ENCODE data around the gene DAPK1. TPM values are rescaled to one million over a fixed set of nuclear protein-coding genes. Genes with fewer than 3 reads are reported as not detected.

DAPK1 gene
- total and polyA plus RNA-seq, 8 donors: 9.0 to 88.7 (median 50.7) TPM

DNA sequence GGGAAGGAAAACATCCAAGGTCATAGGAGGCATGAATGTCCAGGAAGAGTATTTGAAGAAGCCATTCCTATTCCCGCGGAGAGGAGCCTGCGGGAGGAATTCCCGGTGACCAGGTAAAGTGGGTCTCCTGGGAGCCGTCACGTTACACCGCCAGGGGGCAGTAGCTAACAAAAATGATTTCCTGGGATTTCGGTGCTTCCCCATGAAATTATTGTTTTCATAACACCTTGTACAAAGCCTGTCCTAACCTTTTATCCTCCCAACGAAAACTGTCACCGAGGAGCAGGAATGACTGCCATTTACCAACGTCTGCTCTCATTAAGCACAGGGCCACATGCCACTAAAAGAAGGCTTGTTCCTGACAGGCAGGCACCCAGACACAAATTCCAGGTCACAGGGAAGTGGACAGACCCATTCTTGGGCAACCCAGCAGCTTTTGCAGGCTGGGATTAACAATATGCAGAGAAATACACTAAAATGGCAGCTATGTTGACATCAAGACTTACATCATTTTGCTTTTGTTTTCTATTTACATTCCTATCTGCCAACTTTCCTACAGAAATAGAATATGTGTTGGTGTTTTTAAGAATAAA lies 187.1 kb downstream of the DAPK1 start:
- DNase-seq: peak; percentile 59 to 73
- TF ChIP-seq, protein P1, sequence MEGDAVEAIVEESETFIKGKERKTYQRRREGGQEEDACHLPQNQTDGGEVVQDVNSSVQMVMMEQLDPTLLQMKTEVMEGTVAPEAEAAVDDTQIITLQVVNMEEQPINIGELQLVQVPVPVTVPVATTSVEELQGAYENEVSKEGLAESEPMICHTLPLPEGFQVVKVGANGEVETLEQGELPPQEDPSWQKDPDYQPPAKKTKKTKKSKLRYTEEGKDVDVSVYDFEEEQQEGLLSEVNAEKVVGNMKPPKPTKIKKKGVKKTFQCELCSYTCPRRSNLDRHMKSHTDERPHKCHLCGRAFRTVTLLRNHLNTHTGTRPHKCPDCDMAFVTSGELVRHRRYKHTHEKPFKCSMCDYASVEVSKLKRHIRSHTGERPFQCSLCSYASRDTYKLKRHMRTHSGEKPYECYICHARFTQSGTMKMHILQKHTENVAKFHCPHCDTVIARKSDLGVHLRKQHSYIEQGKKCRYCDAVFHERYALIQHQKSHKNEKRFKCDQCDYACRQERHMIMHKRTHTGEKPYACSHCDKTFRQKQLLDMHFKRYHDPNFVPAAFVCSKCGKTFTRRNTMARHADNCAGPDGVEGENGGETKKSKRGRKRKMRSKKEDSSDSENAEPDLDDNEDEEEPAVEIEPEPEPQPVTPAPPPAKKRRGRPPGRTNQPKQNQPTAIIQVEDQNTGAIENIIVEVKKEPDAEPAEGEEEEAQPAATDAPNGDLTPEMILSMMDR (IDR thresholded peaks at IDR 0.05): peak in 5 of 7 experiments; percentile 11 to 73 (median 58)
- TF ChIP-seq POLR2A (IDR thresholded peaks at IDR 0.05) (no peak), POLR2AphosphoS5 (IDR thresholded peaks at IDR 0.05) (no peak), EP300 (IDR thresholded peaks at IDR 0.05) (no peak)
- Histone ChIP-seq H3K27ac (peak overlapping the region in 2 of 5 donors; percentile 24 to 34), H3K27me3 (no peaks in the 10 kb centered on the region), H3K4me1 (peaks cover 0 to 23% (median 7%) of the 10 kb centered on the region in 4 donors), H3K4me3 (no peak overlapping the region), H3K36me3 (peaks cover 6 to 54% (median 49%) of the 10 kb centered on the region in 4 donors), H3K9me3 (no peaks in the 10 kb centered on the region)
- intact Hi-C loops (cut with DNase I; ENCODE audit: low total_unique reads): loop anchor here (10.0 kb wide), 1 partner anchor 130 kb away; no protein-coding TSS in a partner anchor
- 36 to 55% (median 38%) methylated on average over 10 to 11 of the region's 11 CpGs for WGBS, 5 donors

DNA sequence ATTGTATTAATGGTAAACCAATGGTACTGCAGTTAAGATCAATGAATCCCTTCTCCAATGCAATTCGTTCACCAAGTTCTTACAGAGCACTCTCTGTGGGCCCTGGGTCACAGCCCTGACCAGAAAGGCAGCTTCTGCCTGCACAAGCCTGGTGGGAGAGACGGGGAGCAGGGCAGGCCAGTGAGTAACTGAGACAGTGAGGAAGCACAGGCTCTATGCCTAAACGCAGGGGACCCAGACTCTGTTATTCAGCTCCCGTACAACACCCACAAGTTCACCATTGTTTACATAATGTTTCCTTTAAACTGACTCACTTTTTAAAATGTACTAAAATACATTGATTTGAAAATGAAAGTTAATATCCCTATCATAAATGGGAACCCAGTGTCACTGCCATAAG lies 187.8 kb downstream of the DAPK1 start:
- no peak for DNase-seq
- H3K36me3 ChIP-seq: peaks cover 6 to 52% (median 47%) of the 10 kb centered on the region in 4 donors
- H3K27ac ChIP-seq: peak overlapping the region in 3 of 5 donors; percentile 10 to 24 (median 10)
- no peak overlapping the region for H3K4me3 ChIP-seq
- H3K4me1 ChIP-seq: peaks cover 0 to 23% (median 7%) of the 10 kb centered on the region in 4 donors
- no peaks in the 10 kb centered on the region for H3K27me3 ChIP-seq
- intact Hi-C loops (cut with DNase I; ENCODE audit: low total_unique reads): loop anchor here (10.0 kb wide), 1 partner anchor 129 kb away; no protein-coding TSS in a partner anchor
- TF ChIP-seq POLR2AphosphoS5 (IDR thresholded peaks at IDR 0.05): no peak
- no peak for TF ChIP-seq EP300 (IDR thresholded peaks at IDR 0.05)
- no peak for TF ChIP-seq POLR2A (IDR thresholded peaks at IDR 0.05)
- TF ChIP-seq, protein P1 (IDR thresholded peaks at IDR 0.05): no peak
- 57 to 69% (median 68%) methylated on average over 4 of the region's 4 CpGs for WGBS, 5 donors
- no peaks in the 10 kb centered on the region for H3K9me3 ChIP-seq

DNA sequence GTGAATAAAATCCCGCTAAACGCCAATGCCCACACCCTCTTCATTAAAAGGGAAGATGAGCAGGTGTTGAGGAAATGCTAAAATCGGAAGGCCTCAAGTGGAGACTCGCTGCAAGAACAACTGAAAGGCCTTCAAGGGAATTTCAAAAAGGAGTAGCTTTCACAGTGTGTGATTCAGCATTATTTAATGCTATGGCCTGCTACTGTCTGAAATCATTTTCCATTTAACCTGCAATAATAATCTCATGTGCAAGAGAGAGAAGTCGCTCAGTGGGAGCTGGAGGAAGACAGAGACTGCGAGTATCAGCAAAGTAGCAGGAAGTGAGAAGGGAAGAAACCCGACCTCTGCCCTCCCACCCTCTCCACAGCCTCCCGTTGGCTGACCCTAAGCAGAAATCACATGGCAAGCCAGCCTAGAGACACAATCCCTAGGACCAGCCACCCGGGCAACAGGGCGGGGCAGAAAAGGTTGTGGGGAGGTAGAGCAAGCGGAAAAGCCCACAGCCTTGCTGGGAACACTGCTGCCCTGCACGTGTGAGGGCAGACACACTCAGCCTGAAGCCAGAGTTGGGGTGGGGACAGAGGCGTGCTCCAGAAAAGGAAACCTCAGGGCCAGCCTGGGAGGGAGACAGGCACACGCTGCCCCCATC lies 188.3 kb downstream of the DAPK1 start:
- Histone ChIP-seq H3K27ac (peak overlapping the region in 3 of 5 donors; percentile 3 to 32 (median 10)), H3K27me3 (no peaks in the 10 kb centered on the region), H3K4me1 (peaks cover 0 to 23% (median 7%) of the 10 kb centered on the region in 4 donors), H3K36me3 (peaks cover 6 to 50% (median 43%) of the 10 kb centered on the region in 4 donors), H3K9me3 (no peaks in the 10 kb centered on the region), H3K4me3 (no peak overlapping the region)
- TF ChIP-seq, protein P1 (IDR thresholded peaks at IDR 0.05): no peak
- WGBS, 5 donors: 56 to 71% (median 64%) methylated on average over 13 to 14 of the region's 14 CpGs
- intact Hi-C loops (cut with DNase I; ENCODE audit: low total_unique reads): loop anchor here (10.0 kb wide), 1 partner anchor 129 kb away; no protein-coding TSS in a partner anchor
- peak in 1 of 2 donors; percentile 34 for DNase-seq

DNA sequence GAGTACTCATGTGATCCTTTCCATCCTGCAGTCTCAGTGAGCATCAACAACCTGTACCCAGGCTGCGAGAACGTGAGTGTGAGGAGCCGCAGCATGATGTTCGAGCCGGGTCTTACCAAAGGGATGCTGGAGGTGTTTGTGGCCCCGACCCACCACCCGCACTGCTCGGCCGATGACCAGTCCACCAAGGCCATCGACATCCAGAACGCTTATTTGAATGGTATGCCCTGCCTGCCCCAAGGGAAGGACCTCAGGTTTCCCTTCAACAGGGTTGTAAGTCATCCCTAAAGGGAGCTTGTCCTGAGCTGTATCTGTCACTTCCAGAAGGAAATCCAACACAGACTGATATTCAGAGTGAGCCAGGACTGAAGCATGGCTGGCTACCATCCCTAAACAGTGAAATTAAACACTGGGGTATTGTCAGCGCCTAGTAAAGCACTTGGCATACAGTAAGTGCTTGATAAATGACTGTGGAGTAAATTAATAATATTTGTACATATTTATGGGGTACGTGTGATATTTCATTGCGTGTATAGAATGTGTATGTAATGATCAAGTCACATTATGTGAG lies 188.9 kb downstream of the DAPK1 start:
- Histone ChIP-seq H3K4me1 (peaks cover 0 to 23% (median 7%) of the 10 kb centered on the region in 4 donors), H3K4me3 (no peak overlapping the region), H3K36me3 (peaks cover 6 to 44% (median 37%) of the 10 kb centered on the region in 4 donors), H3K27me3 (no peaks in the 10 kb centered on the region), H3K27ac (peak overlapping the region in 1 of 5 donors; percentile 32), H3K9me3 (no peaks in the 10 kb centered on the region)
- TF ChIP-seq, protein P1 (IDR thresholded peaks at IDR 0.05): no peak
- TF ChIP-seq POLR2A (IDR thresholded peaks at IDR 0.05) (no peak), POLR2AphosphoS5 (IDR thresholded peaks at IDR 0.05) (no peak), EP300 (IDR thresholded peaks at IDR 0.05) (no peak)
- DNase-seq: no peak
- intact Hi-C loops (cut with DNase I; ENCODE audit: low total_unique reads): loop anchor here (10.0 kb wide), 1 partner anchor 128 kb away; no protein-coding TSS in a partner anchor
- 93 to 95% (median 95%) methylated on average over 8 to 14 of the region's 14 CpGs for WGBS, 5 donors

Data from stomach (tissue), 9 donors.